IMR-90 (cell line): ENCODE measurements around the gene ELOVL2. TPM values are rescaled to one million over a fixed set of nuclear protein-coding genes. Genes with fewer than 3 reads are reported as not detected.
A peak's percentile ranks its signal among the peaks of the same experiment; 100 is the strongest.

Experiments used
- ATAC-seq: fragments of 200-7000 bp; cut with Tn5 transposase; 2 replicates; pipeline ENCODE4 v1.9.1; 2020; ENCODE audit warnings: low read depth, mild to moderate bottlenecking, moderate library complexity
- BruUV-seq: library from RNA; stranded (reverse); fragments of 400-500 nt; replicated peaks from 2 replicates; lab custom pipeline; 2021; lab: Mats Ljungman, UMichigan
- CTCF ChIA-PET: fragments of 300-600 bp; formaldehyde crosslinking; extraction: SDS; loops from one replicate; lab custom pipeline; 2021; ENCODE audit warnings: antibody characterized with exemption; lab: Yijun Ruan, JAX
- POLR2A ChIA-PET: fragments of 300-600 bp; sonication (Branson Sonifier 250); formaldehyde crosslinking; loops from one replicate; lab custom pipeline; 2022; ENCODE audit warnings: antibody characterized with exemption; ENCODE audit not compliant: unreplicated experiment; lab: Charles Lee
- DNase-seq: peaks from one replicate; pipeline ENCODE4 v3.0.0; 2013
- H2AFZ ChIP-seq: replicated peaks from 2 replicates; pipeline ENCODE3; 2013; ENCODE audit warnings: low read length, mild to moderate bottlenecking; ENCODE audit not compliant: poor library complexity
- H2AK5ac ChIP-seq: 2 replicates; pipeline ENCODE4 v1.6.1; 2013; ENCODE audit warnings: low read depth, low read length, inconsistent platforms
- H2AK9ac ChIP-seq: replicated peaks from 2 replicates; pipeline ENCODE3; 2013; ENCODE audit warnings: mild to moderate bottlenecking, low read depth, low read length, moderate library complexity; ENCODE audit not compliant: poor library complexity
- H2BK120ac ChIP-seq: 2 replicates; pipeline ENCODE4 v1.6.1; 2013; ENCODE audit warnings: low read depth, low read length, inconsistent platforms
- H2BK15ac ChIP-seq: 3 replicates; pipeline ENCODE4 v1.6.1; 2013; ENCODE audit warnings: low read depth, low read length, inconsistent platforms
- H2BK20ac ChIP-seq: 2 replicates; pipeline ENCODE4 v1.6.1; 2013; ENCODE audit warnings: low read depth, mild to moderate bottlenecking, inconsistent platforms, low read length, moderate library complexity
- H2BK5ac ChIP-seq: 2 replicates; pipeline ENCODE4 v1.6.1; 2013; ENCODE audit warnings: mild to moderate bottlenecking, low read depth, low read length, inconsistent platforms; ENCODE audit not compliant: poor library complexity, severe bottlenecking
- H3K14ac ChIP-seq: replicated peaks from 2 replicates; pipeline ENCODE4 v1.6.1; 2013; ENCODE audit warnings: low read depth, low read length, inconsistent platforms
- H3K18ac ChIP-seq: 2 replicates; pipeline ENCODE4 v1.6.1; 2013; ENCODE audit warnings: low read depth, low read length, control low read depth
- H3K23ac ChIP-seq: 2 replicates; pipeline ENCODE4 v1.6.1; 2013; ENCODE audit warnings: low read depth, low read length, inconsistent platforms
- H3K27ac ChIP-seq: 2 replicates; pipeline ENCODE4 v1.5.1; 2013; ENCODE audit warnings: mild to moderate bottlenecking, control low read depth, low read length; ENCODE audit not compliant: insufficient read depth
- H3K27me3 ChIP-seq: 2 replicates; pipeline ENCODE4 v1.6.1; 2013; ENCODE audit warnings: low read length; ENCODE audit not compliant: control insufficient read depth, insufficient read depth
- H3K36me3 ChIP-seq: 2 replicates; pipeline ENCODE4 v1.6.1; 2013; ENCODE audit warnings: low read length, mixed read lengths; ENCODE audit not compliant: control insufficient read depth, insufficient read depth
- H3K4ac ChIP-seq: 2 replicates; pipeline ENCODE4 v1.6.1; 2013; ENCODE audit warnings: low read depth, low read length, inconsistent platforms
- H3K4me1 ChIP-seq: 2 replicates; pipeline ENCODE4 v1.6.1; 2013; ENCODE audit warnings: low read length, mixed read lengths; ENCODE audit not compliant: control insufficient read depth, insufficient read depth
- H3K4me2 ChIP-seq: 2 replicates; pipeline ENCODE4 v1.6.1; 2013; ENCODE audit warnings: low read depth, mild to moderate bottlenecking, control low read depth, low read length, moderate library complexity
- H3K4me3 ChIP-seq: 2 replicates; pipeline ENCODE4 v1.5.1; 2013; ENCODE audit warnings: low read depth, mild to moderate bottlenecking, control low read depth, low read length, moderate library complexity; ENCODE audit not compliant: insufficient read depth
- H3K56ac ChIP-seq: 2 replicates; pipeline ENCODE4 v1.6.1; 2013; ENCODE audit warnings: low read length, inconsistent platforms; ENCODE audit not compliant: insufficient read depth; ENCODE audit errors: extremely low read depth
- H3K79me1 ChIP-seq, 2 experiments: 2 replicates each; pipeline ENCODE4 v1.6.1; 2013; ENCODE audit warnings: low read length in 2 of 2, inconsistent platforms in 1 of 2, low read depth in 1 of 2
- H3K9ac ChIP-seq: 2 replicates; pipeline ENCODE4 v1.6.1; 2013; ENCODE audit warnings: low read depth, low read length, control low read depth
- H3K9me1 ChIP-seq: 2 replicates; pipeline ENCODE4 v1.6.1; 2013; ENCODE audit warnings: low read length, inconsistent platforms; ENCODE audit not compliant: insufficient read depth
- H3K9me3 ChIP-seq: 2 replicates; pipeline ENCODE4 v1.6.1; 2013; ENCODE audit warnings: low read length; ENCODE audit not compliant: control insufficient read depth, insufficient read depth
- H4K20me1 ChIP-seq: 2 replicates; pipeline ENCODE4 v1.6.1; 2013; ENCODE audit warnings: low read length, inconsistent platforms; ENCODE audit not compliant: insufficient read depth
- H4K5ac ChIP-seq: 2 replicates; pipeline ENCODE4 v1.6.1; 2013; ENCODE audit warnings: mild to moderate bottlenecking, low read depth, low read length, control low read depth
- H4K8ac ChIP-seq, 2 experiments: 2 replicates each; pipeline ENCODE4 v1.6.1; 2013; ENCODE audit warnings: low read depth in 2 of 2, low read length in 2 of 2, control low read depth in 1 of 2, inconsistent platforms in 1 of 2
- H4K91ac ChIP-seq: 2 replicates; pipeline ENCODE4 v1.6.1; 2013; ENCODE audit warnings: low read depth, low read length, inconsistent platforms; ENCODE audit not compliant: insufficient read depth
- FOS ChIP-seq: fragments of 150-350 bp; IDR thresholded peaks from 2 replicates; pipeline ENCODE4 v1.6.1; 2016; ENCODE audit warnings: low read depth, low read length
- MAZ ChIP-seq: IDR thresholded peaks from 2 replicates; pipeline ENCODE4 v1.6.1; 2012; ENCODE audit warnings: low read depth, mild to moderate bottlenecking, low read length, improper control_type of control experiment, moderate library complexity, borderline replicate concordance
- MXI1 ChIP-seq: IDR thresholded peaks from 2 replicates; pipeline ENCODE4 v1.6.1; 2012; ENCODE audit warnings: low read depth, mild to moderate bottlenecking, low read length, moderate library complexity, borderline replicate concordance
- POLR2A ChIP-seq: IDR thresholded peaks from 2 replicates; pipeline ENCODE4 v1.6.1; 2012; ENCODE audit warnings: mild to moderate bottlenecking, low read depth, low read length
- RAD21 ChIP-seq: IDR thresholded peaks from 2 replicates; pipeline ENCODE4 v1.6.1; 2012; ENCODE audit warnings: low read length, improper control_type of control experiment
- RFX5 ChIP-seq: IDR thresholded peaks from 2 replicates; pipeline ENCODE4 v1.8.0; 2012; ENCODE audit warnings: low read depth, mild to moderate bottlenecking, low read length, moderate library complexity
- SMC3 ChIP-seq: fragments of 150-350 bp; IDR thresholded peaks from 2 replicates; pipeline ENCODE4 v1.6.1; 2016; ENCODE audit warnings: low read depth, mild to moderate bottlenecking, antibody characterized with exemption, low read length, moderate library complexity
- WGBS, 2 experiments: methylation state at CpG; one replicate each; pipeline versions ENCODE4 v1.1.5 to v1.1.7; 2013; ENCODE audit warnings: missing lambda C conversion rate in 2 of 2; ENCODE audit not compliant: insufficient read length in 1 of 2; ENCODE audit errors: extremely low coverage in 2 of 2; 5-methylcytosine and 5-hydroxymethylcytosine counted together
- dilution Hi-C: fragments of 300-500 bp; cut with HindIII; formaldehyde crosslinking; loops from one replicate; pipeline ENCODE4 v1.14.3; 2018; ENCODE audit warnings: low sequenced_read_pairs; ENCODE audit not compliant: unreplicated experiment
- in situ Hi-C: fragments of 300-500 bp; cut with MboI; formaldehyde crosslinking; loops from 3 replicates; pipeline ENCODE4 v1.14.3; 2019; ENCODE audit warnings: low sequenced_read_pairs, inconsistent platforms, mixed read lengths
- intact Hi-C: fragments of 100-400 bp; cut with micrococcal nuclease; formaldehyde crosslinking; loops from 2 replicates; pipeline ENCODE4 v1.10.0; 2022
- polyA plus RNA-seq, 3 experiments: library from polyadenylated mRNA; depleted of rRNA; stranded (reverse); fragments of >200 nt; gene quantifications; 2 replicates each; pipeline ENCODE4 v1.2.3, GENCODE V29; 2012; ENCODE audit warnings: low replicate concordance in 1 of 3
- total RNA-seq: library from RNA; depleted of rRNA; stranded (reverse); fragments of >200 nt; gene quantifications from 2 replicates; pipeline ENCODE4 v1.2.3, GENCODE V29; 2012

Gene ELOVL2
- total and polyA plus RNA-seq, 2 of the 4 experiments (the other 2 are of a cell fraction), result 6.3 to 7.9 TPM

GRCh38 chr6:11083956-11084355 lies 39.9 kb upstream of the ELOVL2 start:
- H3K4me3 ChIP-seq, result no peak overlapping the region
- dilution Hi-C loops, result no loop called here
- peaks cover 14% of the 10 kb centered on the region for H3K9me1 ChIP-seq
- no peak overlapping the region for H3K27ac ChIP-seq
- peak overlapping the region; percentile 50 for H2BK5ac ChIP-seq
- peak overlapping the region; percentile 73 for H4K91ac ChIP-seq
- ATAC-seq (no peak), DNase-seq (no peak)
- H4K20me1 ChIP-seq, result no peaks in the 10 kb centered on the region
- H3K4ac ChIP-seq, result peak overlapping the region; percentile 94
- no peak for TF ChIP-seq FOS
- no peak for TF ChIP-seq MAZ
- TF ChIP-seq POLR2A, result no peak
- no peak for TF ChIP-seq RAD21
- TF ChIP-seq MXI1, result no peak
- no peak for TF ChIP-seq SMC3
- TF ChIP-seq RFX5, result no peak
- no TSS peak for BruUV-seq
- H3K27me3 ChIP-seq, result no peaks in the 10 kb centered on the region
- peak overlapping the region; percentile 67; the same call in 2 of the 3 replicates for H2BK15ac ChIP-seq
- no peaks in the 10 kb centered on the region for H3K9me3 ChIP-seq
- in situ Hi-C loops, result no loop called here
- no peaks in the 10 kb centered on the region for H3K36me3 ChIP-seq
- POLR2A ChIA-PET, result no interaction called here
- H2AK5ac ChIP-seq, result peak overlapping the region; percentile 97
- WGBS, 2 experiments, result no CpG with 5 or more reads among the region's 5 CpGs
- peak overlapping the region; percentile 64; the same call in 1 of the 2 replicates for H3K18ac ChIP-seq
- H2AFZ ChIP-seq, result peak overlapping the region; percentile 73
- CTCF ChIA-PET, result interaction anchor here (0.5 kb wide), 1 partner anchor 41 kb away, joined by 3 read pairs; no protein-coding TSS in a partner anchor
- intact Hi-C loops, result no loop called here
- H4K8ac ChIP-seq, result peak overlapping the region; percentile 42 to 83; a peak in 3 of 4 replicates
- peaks cover 0 to 7% of the 10 kb centered on the region in 2 experiments; a peak in 1 of 4 replicates for H3K79me1 ChIP-seq
- peak overlapping the region; percentile 94 for H3K23ac ChIP-seq
- H3K9ac ChIP-seq, result no peak overlapping the region
- no peak overlapping the region for H3K56ac ChIP-seq
- peak overlapping the region; percentile 96 for H3K14ac ChIP-seq
- peak overlapping the region; percentile 81 for H2AK9ac ChIP-seq
- H3K4me1 ChIP-seq, result peaks cover 5% of the 10 kb centered on the region; the same call in 1 of the 2 replicates
- peak overlapping the region; percentile 10; the same call in 1 of the 2 replicates for H4K5ac ChIP-seq
- H2BK20ac ChIP-seq, result peak overlapping the region; percentile 98
- H3K4me2 ChIP-seq, result no peak overlapping the region
- peak overlapping the region; percentile 97 for H2BK120ac ChIP-seq
